DOHH2 (cell line): Measurements from ENCODE around the gene OR1J2.

Experiments
- CTCF ChIP-seq: fragments of 200-600 bp; sonication (generic); IDR thresholded peaks from one replicate; pipeline ENCODE4 v1.5.1; 2014; ENCODE audit warnings: antibody characterized with exemption, mild to moderate bottlenecking, low read depth, low read length; ENCODE audit not compliant: poor library complexity, severe bottlenecking
- EZH2phosphoT487 ChIP-seq: fragments of 200-600 bp; sonication (generic); IDR thresholded peaks from 2 replicates; pipeline ENCODE4 v1.6.1; 2017; ENCODE audit warnings: borderline replicate concordance, mild to moderate bottlenecking, antibody characterized with exemption, low read length, moderate library complexity, mixed read lengths

GRCh38 chr9:122538757-122539156 is 28.2 kb downstream of the OR1J2 start:
- TF ChIP-seq CTCF (no peak), EZH2phosphoT487 (no peak)
